Esophagus (tissue), 2 donors: ENCODE data around the gene PDE8A. TPM values are rescaled to one million over a fixed set of nuclear protein-coding genes. Genes with fewer than 3 reads are reported as not detected.

ENCODE experiments used
- H3K27ac ChIP-seq, 2 donors: one replicate each; pipeline ENCODE4 v1.5.1; 2013; ENCODE audit warnings: low read depth in 2 of 2, mild to moderate bottlenecking in 2 of 2, inconsistent platforms in 1 of 2, low read length in 1 of 2, moderate library complexity in 1 of 2
- H3K27me3 ChIP-seq, 2 donors: one replicate each; pipeline ENCODE4 v1.6.1; 2013; ENCODE audit warnings: low read length in 2 of 2, control low read depth in 1 of 2, mild to moderate bottlenecking in 1 of 2; ENCODE audit not compliant: insufficient read depth in 2 of 2, control insufficient read depth in 1 of 2
- H3K36me3 ChIP-seq, 2 donors: one replicate each; pipeline ENCODE4 v1.6.1; 2013; ENCODE audit warnings: low read length in 1 of 2; ENCODE audit not compliant: control insufficient read depth in 2 of 2, insufficient read depth in 2 of 2
- H3K4me1 ChIP-seq, 2 donors: one replicate each; pipeline ENCODE4 v1.6.1; 2013; ENCODE audit warnings: low read length in 1 of 2; ENCODE audit not compliant: control insufficient read depth in 2 of 2, insufficient read depth in 2 of 2
- H3K4me3 ChIP-seq, 2 donors: one replicate each; pipeline ENCODE4 v1.5.1; 2013; ENCODE audit warnings: low read length in 2 of 2, mild to moderate bottlenecking in 2 of 2, low read depth in 1 of 2, moderate library complexity in 1 of 2
- H3K9me3 ChIP-seq, 2 donors: one replicate each; pipeline ENCODE4 v1.6.1; 2013; ENCODE audit warnings: mild to moderate bottlenecking in 2 of 2, low read depth in 1 of 2, low read length in 1 of 2, moderate library complexity in 1 of 2; ENCODE audit not compliant: control insufficient read depth in 2 of 2, insufficient read depth in 1 of 2
- WGBS, 2 donors: extraction: QIAGEN DNeasy Blood & Tissue Kit; methylation state at CpG; one replicate each; pipeline ENCODE4 v1.1.7; 2013; 5-methylcytosine and 5-hydroxymethylcytosine counted together
- polyA plus RNA-seq, 2 donors: library from polyadenylated mRNA; stranded (reverse); fragments of 200-250 nt; gene quantifications; one replicate each; pipeline ENCODE4 v1.2.3, GENCODE V29; 2013
- donor health status: healthy with polysubstance abuse.
- donor health status: Bipolar disorder and iron deficiency.

PDE8A gene
- polyA plus RNA-seq, 2 donors = 6.6 to 10.1 TPM

- H3K27me3 ChIP-seq = no peaks in the 10 kb centered on the region
- no peak overlapping the region for H3K27ac ChIP-seq
- no peak overlapping the region for H3K4me3 ChIP-seq
- 87 to 88% methylated on average over 5 of the region's 5 CpGs for WGBS, 2 donors
- H3K4me1 ChIP-seq = no peaks in the 10 kb centered on the region
- no peaks in the 10 kb centered on the region for H3K9me3 ChIP-seq
- peaks cover 2 to 6% of the 10 kb centered on the region in 2 donors for H3K36me3 ChIP-seq
Measured at GRCh38 chr15:85089929-85090597, 108.4 kb downstream of the PDE8A start.

GRCh38 chr15:85091990-85092389 is 110.3 kb downstream of the PDE8A start:
- Histone ChIP-seq H3K4me1 (no peaks in the 10 kb centered on the region), H3K36me3 (peaks cover 2 to 6% of the 10 kb centered on the region in 2 donors), H3K9me3 (no peaks in the 10 kb centered on the region), H3K4me3 (no peak overlapping the region), H3K27ac (no peak overlapping the region), H3K27me3 (no peaks in the 10 kb centered on the region)
- 92 to 94% methylated on average over 2 of the region's 2 CpGs for WGBS, 2 donors

GRCh38 chr15:85094685-85095084 is 113.0 kb downstream of the PDE8A start:
- Histone ChIP-seq H3K4me3 (no peak overlapping the region), H3K4me1 (no peaks in the 10 kb centered on the region), H3K9me3 (no peaks in the 10 kb centered on the region), H3K27me3 (no peaks in the 10 kb centered on the region), H3K36me3 (peaks cover 2 to 6% of the 10 kb centered on the region in 2 donors), H3K27ac (no peak overlapping the region)
- WGBS, 2 donors = 95% methylated on average over 3 of the region's 3 CpGs

GRCh38 chr15:85095566-85095965 is 113.9 kb downstream of the PDE8A start:
- Histone ChIP-seq H3K9me3 (no peaks in the 10 kb centered on the region), H3K36me3 (peaks cover 2 to 6% of the 10 kb centered on the region in 2 donors), H3K27me3 (no peaks in the 10 kb centered on the region), H3K4me1 (no peaks in the 10 kb centered on the region), H3K4me3 (no peak overlapping the region), H3K27ac (no peak overlapping the region)
- 96 to 97% methylated on average over 6 of the region's 6 CpGs for WGBS, 2 donors

- peaks cover 2 to 6% of the 10 kb centered on the region in 2 donors for H3K36me3 ChIP-seq
- no peaks in the 10 kb centered on the region for H3K27me3 ChIP-seq
Measured at GRCh38 chr15:85097250-85097649, 115.6 kb downstream of the PDE8A start.

GRCh38 chr15:85097725-85098124 is 116.1 kb downstream of the PDE8A start:
- 59 to 68% methylated on average over 2 of the region's 2 CpGs for WGBS, 2 donors
- Histone ChIP-seq H3K9me3 (no peaks in the 10 kb centered on the region), H3K4me3 (no peak overlapping the region), H3K4me1 (no peaks in the 10 kb centered on the region), H3K27me3 (no peaks in the 10 kb centered on the region), H3K27ac (no peak overlapping the region), H3K36me3 (peaks cover 0 to 2% of the 10 kb centered on the region in 2 donors)

More at GRCh38 chr15:85097250-85097649, 115.6 kb downstream of the PDE8A start:
- H3K4me1 ChIP-seq = no peaks in the 10 kb centered on the region
- H3K4me3 ChIP-seq = no peak overlapping the region
- H3K9me3 ChIP-seq = no peaks in the 10 kb centered on the region
- WGBS, 2 donors = 83 to 84% methylated on average over 5 of the region's 5 CpGs
- H3K27ac ChIP-seq = no peak overlapping the region

GRCh38 chr15:85099195-85099803 is 117.6 kb downstream of the PDE8A start:
- Histone ChIP-seq H3K27ac (no peak overlapping the region), H3K4me3 (no peak overlapping the region), H3K4me1 (no peaks in the 10 kb centered on the region), H3K36me3 (peaks cover 0 to 2% of the 10 kb centered on the region in 2 donors), H3K9me3 (no peaks in the 10 kb centered on the region), H3K27me3 (no peaks in the 10 kb centered on the region)
- WGBS, 2 donors = 77 to 86% methylated on average over 10 of the region's 10 CpGs

- Histone ChIP-seq H3K27ac (no peak overlapping the region), H3K27me3 (no peaks in the 10 kb centered on the region), H3K9me3 (no peaks in the 10 kb centered on the region), H3K4me3 (no peak overlapping the region), H3K4me1 (no peaks in the 10 kb centered on the region), H3K36me3 (peaks cover 0 to 2% of the 10 kb centered on the region in 2 donors)
- WGBS, 2 donors = 83 to 86% methylated on average over 10 of the region's 10 CpGs
Measured at GRCh38 chr15:85100186-85100937, 118.7 kb downstream of the PDE8A start.

GRCh38 chr15:85104584-85104983 is 122.9 kb downstream of the PDE8A start:
- no peaks in the 10 kb centered on the region for H3K9me3 ChIP-seq
- H3K27me3 ChIP-seq = no peaks in the 10 kb centered on the region
- H3K4me3 ChIP-seq = no peak overlapping the region
- peaks cover 0 to 3% of the 10 kb centered on the region in 2 donors for H3K4me1 ChIP-seq
- WGBS, 2 donors = 71 to 74% methylated on average over 2 of the region's 2 CpGs
- H3K36me3 ChIP-seq = peaks cover 0 to 4% of the 10 kb centered on the region in 2 donors
- no peak overlapping the region for H3K27ac ChIP-seq
